NCI-H1048 (cell line): ENCODE measurements around the gene TNFRSF6B.
"Not testable (repeated sequence)": the region's sequence is repeated elsewhere in the genome, so short reads cannot be mapped to it uniquely, and the experiment has no call there.

Experiments
- DNase-seq: peaks from one replicate; lab custom pipeline; 2025; lab: John Stamatoyannopoulos, UW

TNFRSF6B gene, protein sequence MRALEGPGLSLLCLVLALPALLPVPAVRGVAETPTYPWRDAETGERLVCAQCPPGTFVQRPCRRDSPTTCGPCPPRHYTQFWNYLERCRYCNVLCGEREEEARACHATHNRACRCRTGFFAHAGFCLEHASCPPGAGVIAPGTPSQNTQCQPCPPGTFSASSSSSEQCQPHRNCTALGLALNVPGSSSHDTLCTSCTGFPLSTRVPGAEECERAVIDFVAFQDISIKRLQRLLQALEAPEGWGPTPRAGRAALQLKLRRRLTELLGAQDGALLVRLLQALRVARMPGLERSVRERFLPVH

DNA sequence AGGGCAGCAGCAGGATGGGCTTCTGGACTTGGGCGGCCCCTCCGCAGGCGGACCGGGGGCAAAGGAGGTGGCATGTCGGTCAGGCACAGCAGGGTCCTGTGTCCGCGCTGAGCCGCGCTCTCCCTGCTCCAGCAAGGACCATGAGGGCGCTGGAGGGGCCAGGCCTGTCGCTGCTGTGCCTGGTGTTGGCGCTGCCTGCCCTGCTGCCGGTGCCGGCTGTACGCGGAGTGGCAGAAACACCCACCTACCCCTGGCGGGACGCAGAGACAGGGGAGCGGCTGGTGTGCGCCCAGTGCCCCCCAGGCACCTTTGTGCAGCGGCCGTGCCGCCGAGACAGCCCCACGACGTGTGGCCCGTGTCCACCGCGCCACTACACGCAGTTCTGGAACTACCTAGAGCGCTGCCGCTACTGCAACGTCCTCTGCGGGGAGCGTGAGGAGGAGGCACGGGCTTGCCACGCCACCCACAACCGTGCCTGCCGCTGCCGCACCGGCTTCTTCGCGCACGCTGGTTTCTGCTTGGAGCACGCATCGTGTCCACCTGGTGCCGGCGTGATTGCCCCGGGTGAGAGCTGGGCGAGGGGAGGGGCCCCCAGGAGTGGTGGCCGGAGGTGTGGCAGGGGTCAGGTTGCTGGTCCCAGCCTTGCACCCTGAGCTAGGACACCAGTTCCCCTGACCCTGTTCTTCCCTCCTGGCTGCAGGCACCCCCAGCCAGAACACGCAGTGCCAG, at the start of gene TNFRSF6B:
Gene TNFRSF6B, plus strand, starts transcription at position 25 of the 729 bp plus-strand sequence. Its CDS starts 116 bp downstream, at position 141.
- no peak for DNase-seq

DNA sequence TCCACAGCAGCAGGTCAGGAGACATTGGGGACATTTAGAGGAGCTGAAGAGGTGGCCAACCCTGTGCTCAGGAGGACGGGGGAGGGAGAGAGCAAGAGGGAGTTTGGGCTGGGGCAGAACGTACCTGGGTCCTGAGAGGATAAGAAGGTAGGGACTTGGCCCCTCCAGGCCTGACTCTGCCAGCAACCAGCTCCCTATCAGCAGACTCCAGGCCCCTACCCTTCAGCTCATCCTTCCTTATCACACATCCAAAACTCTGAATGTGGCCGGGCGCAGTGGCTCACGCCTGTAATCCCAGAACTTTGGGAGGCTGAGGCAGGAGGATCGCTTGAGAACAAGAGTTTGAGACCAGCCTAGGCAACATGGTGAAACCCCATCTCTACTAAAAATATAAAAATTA, 48.3 kb upstream of the TNFRSF6B start:
- no peak for DNase-seq

DNA sequence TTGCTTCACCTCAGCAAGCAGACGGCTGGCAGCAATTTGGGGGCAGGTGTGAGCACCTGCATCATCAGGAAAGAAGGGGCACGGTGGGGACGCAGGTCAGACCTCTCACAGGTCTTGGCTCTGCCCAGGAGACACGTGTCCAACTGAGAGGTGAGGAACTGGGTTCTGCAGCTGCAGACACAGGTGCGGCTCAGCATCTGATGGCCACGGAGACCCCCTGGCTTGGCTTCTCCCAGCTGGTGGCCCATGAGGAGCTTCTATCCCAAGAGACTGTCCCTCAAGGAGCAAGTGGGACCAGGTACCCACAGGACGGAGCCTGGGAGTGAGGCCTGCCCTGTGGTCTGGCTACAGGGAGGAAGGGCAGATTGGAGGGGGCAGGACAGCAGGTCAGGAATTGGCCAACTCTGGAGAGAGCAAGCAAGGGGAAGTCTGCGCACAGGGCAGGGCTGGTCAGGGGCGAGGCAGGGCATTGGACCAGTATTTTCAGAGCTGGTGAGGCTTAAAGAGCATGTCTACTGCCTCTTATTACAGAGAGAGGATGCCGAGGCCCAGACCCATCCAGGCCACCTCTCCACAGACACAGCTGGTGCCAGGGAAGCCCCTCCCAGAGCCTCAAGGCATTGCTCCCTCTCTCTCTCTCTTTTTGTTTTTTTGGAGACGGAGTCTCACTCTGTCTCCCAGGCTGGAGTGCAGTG, 47.4 kb upstream of the TNFRSF6B start:
- no peak for DNase-seq

DNA sequence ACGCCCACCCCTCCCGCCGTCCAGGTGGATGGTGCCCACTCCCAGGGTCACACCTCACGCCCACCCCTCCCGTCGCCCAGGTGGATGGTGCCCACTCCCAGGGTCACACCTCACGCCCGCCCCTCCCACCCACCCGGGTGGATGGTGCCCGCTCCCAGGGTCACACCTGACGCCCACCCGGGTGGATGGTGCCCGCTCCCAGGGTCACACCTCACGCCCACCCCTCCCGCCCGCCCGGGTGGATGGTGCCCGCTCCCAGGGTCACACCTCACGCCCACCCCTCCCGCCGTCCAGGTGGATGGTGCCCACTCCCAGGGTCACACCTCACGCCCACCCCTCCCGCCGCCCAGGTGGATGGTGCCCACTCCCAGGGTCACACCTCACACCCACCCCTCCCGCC, 46.0 kb upstream of the TNFRSF6B start:
- not testable (repeated sequence) for DNase-seq

- DNase-seq = no peak
Measured at GRCh38 chr20:63651942-63652191, 44.6 kb upstream of the TNFRSF6B start.

- peak; percentile 15 for DNase-seq
Measured at GRCh38 chr20:63652192-63652980, 44.1 kb upstream of the TNFRSF6B start.

DNA sequence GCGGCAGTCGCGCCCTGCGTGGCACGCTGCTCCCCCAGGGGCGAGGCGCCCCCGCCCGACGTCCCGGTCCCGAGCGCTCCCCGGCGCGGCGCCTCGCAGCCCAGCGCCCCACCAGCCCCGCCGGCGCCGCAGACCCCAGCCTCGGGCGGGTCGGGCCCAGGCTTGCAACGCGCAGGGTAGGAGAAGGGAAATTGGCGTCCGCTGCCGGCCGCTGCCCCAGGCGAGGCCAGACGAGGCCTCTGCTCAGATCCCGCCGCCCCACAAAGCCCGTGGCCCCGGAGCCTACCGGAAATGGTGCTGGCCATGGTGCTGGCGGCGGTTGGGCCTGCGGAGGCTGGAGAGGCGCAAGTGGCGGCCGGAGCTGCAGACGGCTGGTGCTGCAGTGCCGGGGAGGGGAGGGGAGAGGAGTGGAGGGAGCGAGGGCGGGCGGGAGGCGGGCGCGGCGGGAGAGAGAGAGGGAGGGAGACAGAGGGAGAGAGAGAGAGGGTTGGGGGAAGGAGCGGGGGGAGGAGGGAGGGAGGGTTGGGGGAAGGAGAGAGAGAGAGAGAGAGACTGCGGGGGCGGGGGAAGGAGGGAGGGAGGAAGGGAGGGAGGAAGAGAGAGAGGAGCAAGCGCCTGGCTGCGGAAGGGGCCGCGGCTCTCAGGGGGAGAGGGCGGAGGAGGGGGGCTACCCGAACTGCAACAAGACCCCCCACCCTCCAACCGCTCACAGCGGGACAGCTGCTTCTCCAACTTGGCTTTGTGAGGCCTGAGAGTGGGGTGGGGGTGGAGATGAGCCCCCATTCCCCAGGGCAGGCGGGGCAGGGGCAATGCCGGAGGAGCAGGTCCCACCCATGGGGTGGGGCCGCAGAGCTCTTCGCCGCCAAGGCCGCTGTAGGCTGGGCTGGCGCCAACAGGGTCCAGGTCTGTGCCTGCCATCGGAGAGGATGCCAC, 43.1 kb upstream of the TNFRSF6B start, which contains the start of gene STMN3:
Gene STMN3, minus strand, starts transcription at position 384 of the 933 bp plus-strand sequence. Its CDS starts 79 bp downstream, at position 305.
- peak; percentile 70 for DNase-seq

GRCh38 chr20:63653974-63654668, 42.3 kb upstream of the TNFRSF6B start:
- no peak for DNase-seq

GRCh38 chr20:63655249-63655648, 41.2 kb upstream of the TNFRSF6B start:
- no peak for DNase-seq

DNA sequence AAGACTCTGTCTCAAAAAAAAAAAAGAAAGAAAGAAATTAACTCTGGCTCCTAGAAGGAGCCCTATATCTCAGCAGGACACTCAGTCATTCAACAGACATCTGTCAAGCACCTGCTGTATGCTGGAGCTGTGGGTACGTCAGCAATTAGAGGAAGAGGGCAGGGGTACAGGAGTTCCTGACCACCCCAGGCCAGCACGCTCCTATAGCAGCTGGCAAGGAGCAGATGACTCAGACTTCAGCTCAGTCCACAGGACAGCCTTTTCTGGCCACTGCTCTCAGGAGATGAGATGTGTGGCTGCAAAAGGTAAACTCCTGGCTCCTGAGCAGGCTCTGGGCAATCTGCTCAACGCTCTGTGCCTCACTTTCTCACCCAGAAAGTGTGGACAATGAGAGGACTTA, 40.0 kb upstream of the TNFRSF6B start:
- DNase-seq = no peak

DNA sequence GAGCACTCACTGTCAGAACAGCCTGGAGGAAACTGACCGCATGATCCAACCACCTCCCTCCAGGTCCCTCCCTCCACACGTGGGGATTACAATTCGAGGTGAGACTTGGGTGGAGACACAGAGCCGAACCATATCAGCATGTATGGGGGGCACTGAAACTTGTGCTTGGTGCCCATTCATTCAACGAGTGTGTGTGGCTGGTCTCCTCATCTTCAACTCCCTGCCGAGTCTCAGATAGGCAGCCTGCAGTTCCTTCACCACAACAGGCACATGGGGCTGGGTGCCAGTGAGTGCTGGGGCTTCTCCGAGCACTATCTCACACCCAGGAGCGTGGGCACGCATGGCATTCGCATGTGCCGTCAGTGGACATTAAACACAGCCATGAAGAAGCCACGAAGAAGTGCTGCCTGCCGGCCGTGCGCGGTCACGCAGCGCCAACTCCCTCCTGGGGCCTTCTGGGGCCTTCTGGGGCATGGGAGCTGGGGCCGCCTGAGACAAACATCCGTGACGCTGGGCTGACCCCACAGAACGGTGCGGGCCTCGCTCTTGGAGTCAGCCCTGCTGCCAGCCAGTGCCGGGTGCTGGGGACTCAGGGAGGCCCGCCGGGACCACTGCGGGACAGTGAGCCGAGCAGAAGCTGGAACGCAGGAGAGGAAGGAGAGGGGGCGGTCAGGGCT, 39.1 kb upstream of the TNFRSF6B start:
- DNase-seq = no peak

DNA sequence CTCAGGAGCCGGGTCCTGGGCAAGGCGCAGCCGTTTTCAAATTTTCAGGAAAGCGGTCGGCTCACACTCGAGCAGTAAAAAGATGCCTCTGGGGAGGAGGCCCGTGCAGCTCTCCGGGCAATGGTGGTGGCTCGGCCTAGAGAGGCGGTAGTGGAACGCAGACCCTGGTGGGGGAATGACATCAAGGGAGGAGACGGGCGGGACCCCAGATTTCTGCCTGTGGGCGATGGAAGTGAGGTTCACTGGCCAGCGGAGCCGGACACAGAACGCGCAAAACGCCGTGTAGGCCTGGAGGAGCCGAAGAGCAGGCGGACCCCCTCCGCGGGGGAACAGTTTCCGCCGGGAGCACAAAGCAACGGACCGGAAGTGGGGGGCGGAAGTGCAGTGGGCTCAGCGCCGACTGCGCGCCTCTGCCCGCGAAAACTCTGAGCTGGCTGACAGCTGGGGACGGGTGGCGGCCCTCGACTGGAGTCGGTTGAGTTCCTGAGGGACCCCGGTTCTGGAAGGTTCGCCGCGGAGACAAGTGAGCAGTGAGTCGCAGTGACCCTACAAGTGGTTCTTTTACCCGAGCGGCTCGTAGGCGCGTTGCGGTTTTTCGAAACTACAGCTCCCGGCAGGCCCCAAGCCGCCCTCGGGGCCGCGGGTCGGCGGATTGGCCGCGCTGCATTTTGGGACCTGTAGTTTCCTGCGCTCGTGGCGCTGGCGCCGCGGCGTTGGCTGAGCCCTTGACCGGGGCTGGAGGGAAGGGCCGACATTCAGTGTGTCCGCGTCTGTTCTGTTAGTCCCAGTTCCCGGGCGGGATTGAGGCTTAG, 38.3 kb upstream of the TNFRSF6B start, which contains the start of gene RTEL1:
Gene RTEL1, plus strand, starts transcription at position 376 of the 812 bp plus-strand sequence. CDS start 1,091 bp downstream, outside the sequence.
- peak; percentile 71 for DNase-seq

DNA sequence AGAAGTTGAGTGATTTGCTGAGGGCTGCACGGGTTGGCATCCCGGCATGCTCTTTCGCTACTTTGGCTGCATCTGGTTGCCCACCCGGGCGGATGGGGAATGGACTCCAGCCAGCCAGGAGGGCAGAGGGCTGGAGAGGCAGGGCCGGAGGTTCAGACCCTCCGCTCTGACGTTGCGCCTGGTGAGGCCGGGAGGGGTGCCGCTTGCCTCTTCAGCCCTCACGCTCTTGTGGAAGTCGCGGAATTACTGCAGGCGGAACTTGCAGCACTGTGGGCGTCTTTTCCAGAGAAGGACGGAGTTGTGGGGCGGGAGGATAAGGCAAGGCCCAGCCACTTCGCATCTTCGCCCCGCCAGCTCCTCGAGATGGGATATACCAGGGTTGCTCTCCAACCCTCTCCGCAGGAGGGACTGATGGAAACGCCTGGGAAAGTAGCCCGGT, 37.7 kb upstream of the TNFRSF6B start:
- DNase-seq = no peak

- DNase-seq = no peak
Measured at GRCh38 chr20:63659370-63659769, 37.1 kb upstream of the TNFRSF6B start.

DNA sequence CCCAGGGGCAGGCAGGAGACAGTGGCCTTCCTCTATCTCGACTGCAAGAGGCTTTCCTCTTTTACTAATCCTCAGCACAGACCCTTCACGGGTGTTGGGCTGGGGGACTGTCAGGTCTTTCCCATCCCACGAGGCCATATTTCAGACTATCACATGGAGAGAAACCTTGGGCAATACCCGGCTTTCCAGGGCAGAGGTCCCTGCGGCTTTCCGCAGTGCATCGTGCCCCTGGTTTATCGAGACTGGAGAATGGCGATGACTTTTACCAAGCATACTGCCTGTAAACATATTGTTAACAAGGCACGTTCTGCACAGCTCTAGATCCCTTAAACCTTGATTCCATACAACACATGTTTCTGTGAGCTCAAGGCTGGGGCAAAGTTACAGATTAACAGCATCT, 36.3 kb upstream of the TNFRSF6B start:
- not testable (repeated sequence) for DNase-seq

GRCh38 chr20:63660622-63661021, 35.8 kb upstream of the TNFRSF6B start:
- no peak for DNase-seq

DNA sequence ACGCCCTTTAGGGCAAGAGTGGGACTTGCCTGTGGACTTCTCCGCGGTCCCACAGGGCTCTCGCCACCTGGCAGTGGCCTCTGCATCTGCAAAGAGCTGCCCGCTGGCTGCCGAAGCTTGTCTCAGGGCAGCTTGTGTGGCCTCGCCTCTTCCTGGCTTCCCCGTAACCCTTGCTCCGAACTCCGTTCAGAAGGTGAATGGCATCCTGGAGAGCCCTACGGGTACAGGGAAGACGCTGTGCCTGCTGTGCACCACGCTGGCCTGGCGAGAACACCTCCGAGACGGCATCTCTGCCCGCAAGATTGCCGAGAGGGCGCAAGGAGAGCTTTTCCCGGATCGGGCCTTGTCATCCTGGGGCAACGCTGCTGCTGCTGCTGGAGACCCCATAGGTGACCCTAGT, 35.3 kb upstream of the TNFRSF6B start:
- DNase-seq = no peak

- no peak for DNase-seq
Measured at GRCh38 chr20:63661959-63662812, 34.3 kb upstream of the TNFRSF6B start.
